SK-N-SH treated with all-trans-retinoic acid at 6 μM for 48 hours (cell line): ENCODE results near the gene ASPDH.

Source experiments
- ATAC-seq: fragments of 200-7000 bp; cut with Tn5 transposase; 3 replicates; pipeline ENCODE4 v1.9.1; 2020; ENCODE audit warnings: mild to moderate bottlenecking, moderate library complexity
- ARNTL ChIP-seq: fragments of 450-650 bp; formaldehyde crosslinking; IDR thresholded peaks from 2 replicates; pipeline ENCODE4 v1.5.0; 2020; ENCODE audit warnings: low read depth, mild to moderate bottlenecking, moderate library complexity, borderline replicate concordance
- BACH2 ChIP-seq: fragments of 250-450 bp; sonication (Bioruptor Pico); IDR thresholded peaks from 2 replicates; pipeline ENCODE4 v1.9.0; 2021; ENCODE audit warnings: mild to moderate bottlenecking, borderline replicate concordance
- CREB5 ChIP-seq: fragments of 250-450 bp; sonication (Bioruptor Pico); IDR thresholded peaks from 2 replicates; pipeline ENCODE4 v1.5.1; 2020; ENCODE audit warnings: low read depth, mild to moderate bottlenecking, moderate library complexity
- ESRRG ChIP-seq: fragments of 250-450 bp; sonication (Bioruptor Pico); IDR thresholded peaks from 2 replicates; pipeline ENCODE4 v1.6.1; 2021; ENCODE audit warnings: mild to moderate bottlenecking
- GLIS3 ChIP-seq: fragments of 250-450 bp; sonication (Bioruptor Pico); IDR thresholded peaks from 2 replicates; pipeline ENCODE4 v1.5.0; 2020; ENCODE audit warnings: mild to moderate bottlenecking, moderate library complexity
- ISL1 ChIP-seq: fragments of 250-450 bp; sonication (Bioruptor Pico); IDR thresholded peaks from 2 replicates; pipeline ENCODE4 v2.1.2; 2022; ENCODE audit warnings: mild to moderate bottlenecking, moderate library complexity
- OSR1 ChIP-seq: fragments of 250-450 bp; sonication (Bioruptor Pico); IDR thresholded peaks from 2 replicates; pipeline ENCODE4 v1.8.0; 2022; ENCODE audit warnings: moderate library complexity, mild to moderate bottlenecking, inconsistent platforms
- PATZ1 ChIP-seq: fragments of 250-450 bp; sonication (Bioruptor Pico); IDR thresholded peaks from 2 replicates; pipeline ENCODE4 v1.8.0; 2020; ENCODE audit warnings: mild to moderate bottlenecking, moderate library complexity, borderline replicate concordance
- RARB ChIP-seq: fragments of 250-450 bp; sonication (Bioruptor Pico); IDR thresholded peaks from 2 replicates; pipeline ENCODE4 v1.8.0; 2021; ENCODE audit warnings: mild to moderate bottlenecking, moderate library complexity
- SNAI2 ChIP-seq: fragments of 250-450 bp; sonication (Bioruptor Pico); IDR thresholded peaks from 2 replicates; pipeline ENCODE4 v1.5.0; 2020; ENCODE audit warnings: mild to moderate bottlenecking, moderate library complexity
- TOX ChIP-seq: fragments of 250-450 bp; sonication (Bioruptor Pico); IDR thresholded peaks from 2 replicates; pipeline ENCODE4 v1.8.0; 2021; ENCODE audit warnings: mild to moderate bottlenecking, moderate library complexity, borderline replicate concordance
- TSHZ2 ChIP-seq: fragments of 250-450 bp; sonication (Bioruptor Pico); IDR thresholded peaks from 2 replicates; pipeline ENCODE4 v1.5.0; 2020; ENCODE audit warnings: mild to moderate bottlenecking, moderate library complexity
- ZC3H10 ChIP-seq: fragments of 250-450 bp; sonication (Bioruptor Pico); IDR thresholded peaks from 2 replicates; pipeline ENCODE4 v1.5.1; 2021; ENCODE audit warnings: mild to moderate bottlenecking, moderate library complexity
- ZFP3 ChIP-seq: fragments of 250-450 bp; sonication (Bioruptor Pico); IDR thresholded peaks from 2 replicates; pipeline ENCODE4 v1.5.0; 2020; ENCODE audit warnings: mild to moderate bottlenecking, moderate library complexity
- ZFP30 ChIP-seq: fragments of 450-650 bp; formaldehyde crosslinking; IDR thresholded peaks from 2 replicates; pipeline ENCODE4 v1.5.0; 2022; ENCODE audit warnings: mild to moderate bottlenecking, moderate library complexity
- ZNF565 ChIP-seq: fragments of 450-650 bp; formaldehyde crosslinking; conservative IDR thresholded peaks from 2 replicates; pipeline ENCODE4 v1.5.0; 2020; ENCODE audit warnings: low read depth, mild to moderate bottlenecking, moderate library complexity
- ZNF70 ChIP-seq: fragments of 450-650 bp; formaldehyde crosslinking; IDR thresholded peaks from 2 replicates; pipeline ENCODE4 v1.5.0; 2020; ENCODE audit warnings: mild to moderate bottlenecking, moderate library complexity
- ZNF8 ChIP-seq: fragments of 450-650 bp; formaldehyde crosslinking; IDR thresholded peaks from 2 replicates; pipeline ENCODE4 v1.5.0; 2020; ENCODE audit warnings: mild to moderate bottlenecking, moderate library complexity
- TF ChIP-seq, protein P1 (sequence below): fragments of 250-450 bp; sonication (Bioruptor Pico); IDR thresholded peaks from 2 replicates; pipeline ENCODE4 v1.5.1; 2021; ENCODE audit warnings: mild to moderate bottlenecking, moderate library complexity
- TF ChIP-seq, protein P2 (sequence below): fragments of 250-450 bp; sonication (Bioruptor Pico); IDR thresholded peaks from 2 replicates; pipeline ENCODE4 v1.8.0; 2021; ENCODE audit warnings: low read depth, mild to moderate bottlenecking, moderate library complexity, borderline replicate concordance

ASPDH gene

DNA sequence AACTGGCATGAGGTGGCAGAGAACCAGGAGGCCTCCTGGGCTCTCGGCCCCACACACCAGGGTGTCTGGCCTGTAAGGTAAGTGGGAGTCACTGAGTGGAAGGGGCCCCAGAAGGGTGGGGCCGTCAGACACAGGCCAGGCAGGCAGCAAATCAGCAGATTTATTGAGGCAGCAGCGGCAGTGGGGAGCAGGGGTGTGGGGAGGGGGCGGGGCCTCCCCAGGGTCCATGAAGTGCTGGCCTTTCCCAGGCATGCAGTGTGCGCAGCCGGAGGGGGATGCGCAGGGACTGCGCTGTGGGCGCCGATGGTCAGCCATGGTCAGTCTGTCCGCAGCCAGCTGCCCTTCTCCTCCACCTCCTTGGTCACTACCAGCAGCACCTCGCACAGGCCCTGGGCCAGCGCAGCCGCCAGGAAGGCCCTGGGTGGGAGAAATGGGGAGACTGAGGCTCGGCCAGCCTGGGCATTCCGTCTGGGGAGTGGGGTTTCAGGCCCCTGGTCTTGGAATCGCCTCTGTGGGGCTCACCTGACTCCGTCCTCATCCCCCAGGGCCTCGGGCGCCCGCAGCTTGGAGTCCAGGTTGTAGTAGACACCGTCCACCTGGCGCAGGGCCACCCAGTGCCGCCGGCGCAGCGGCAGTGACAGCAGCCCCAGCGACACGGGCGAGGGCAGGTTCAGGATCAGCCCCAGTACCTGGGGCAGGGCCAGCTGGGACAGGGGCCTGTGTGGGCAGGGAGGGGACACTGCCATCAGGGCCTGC is 7.7 kb downstream of the ASPDH start (continued):
- no peak for TF ChIP-seq ZNF8
- no peak for TF ChIP-seq OSR1 (CRISPR knock-in tag)
- TF ChIP-seq, protein P1, sequence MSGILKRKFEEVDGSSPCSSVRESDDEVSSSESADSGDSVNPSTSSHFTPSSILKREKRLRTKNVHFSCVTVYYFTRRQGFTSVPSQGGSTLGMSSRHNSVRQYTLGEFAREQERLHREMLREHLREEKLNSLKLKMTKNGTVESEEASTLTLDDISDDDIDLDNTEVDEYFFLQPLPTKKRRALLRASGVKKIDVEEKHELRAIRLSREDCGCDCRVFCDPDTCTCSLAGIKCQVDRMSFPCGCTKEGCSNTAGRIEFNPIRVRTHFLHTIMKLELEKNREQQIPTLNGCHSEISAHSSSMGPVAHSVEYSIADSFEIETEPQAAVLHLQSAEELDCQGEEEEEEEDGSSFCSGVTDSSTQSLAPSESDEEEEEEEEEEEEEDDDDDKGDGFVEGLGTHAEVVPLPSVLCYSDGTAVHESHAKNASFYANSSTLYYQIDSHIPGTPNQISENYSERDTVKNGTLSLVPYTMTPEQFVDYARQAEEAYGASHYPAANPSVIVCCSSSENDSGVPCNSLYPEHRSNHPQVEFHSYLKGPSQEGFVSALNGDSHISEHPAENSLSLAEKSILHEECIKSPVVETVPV (CRISPR knock-in tag), result no peak
- TF ChIP-seq ZNF70, result no peak

DNA sequence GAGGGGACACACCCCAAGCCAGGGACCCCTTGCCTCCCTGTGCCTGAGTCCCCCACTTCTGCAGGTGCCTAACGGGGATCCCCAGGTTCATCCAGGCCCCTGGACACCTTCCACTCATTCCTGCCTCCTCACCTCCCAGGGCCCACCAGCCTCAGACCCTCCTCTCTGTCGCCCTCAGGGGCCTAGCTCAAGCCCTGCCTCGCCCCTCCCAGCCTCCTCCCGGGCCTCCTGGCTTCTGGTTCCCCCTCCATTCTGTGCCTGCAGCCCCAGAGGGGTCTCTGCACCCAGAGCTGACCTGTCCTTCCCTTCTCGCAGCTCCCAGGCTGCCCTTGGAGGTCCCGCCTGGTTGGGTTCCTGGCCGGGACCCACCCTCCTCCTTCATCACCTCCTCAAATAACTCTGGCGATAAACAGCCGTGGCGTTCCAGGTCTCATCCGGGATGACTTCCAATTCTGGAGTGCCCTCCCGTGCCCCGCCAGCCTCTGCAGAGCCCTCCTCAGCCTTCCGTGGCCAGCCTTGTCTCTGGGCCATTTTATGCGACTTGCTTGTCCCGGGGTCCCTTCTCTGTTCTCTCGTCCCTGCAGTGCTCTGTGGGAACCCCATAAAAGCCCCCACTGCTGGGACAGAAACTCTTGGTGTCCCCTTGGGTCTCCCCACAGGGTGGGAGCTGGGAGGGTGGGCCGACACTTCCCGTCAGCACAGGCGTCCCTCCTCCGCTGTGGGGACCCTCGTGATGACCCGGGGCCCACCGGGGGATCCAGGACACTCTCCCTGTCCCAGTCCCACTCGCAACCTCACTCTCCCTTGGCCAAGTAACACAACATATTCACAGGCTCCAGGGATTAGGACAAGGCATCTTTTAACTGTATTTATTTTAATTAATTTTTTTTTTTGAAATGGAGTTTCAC is 11.9 kb downstream of the ASPDH start:
- TF ChIP-seq ARNTL (CRISPR knock-in tag) (no peak), ZNF565 (CRISPR knock-in tag) (no peak), BACH2 (no peak), ESRRG (CRISPR knock-in tag) (no peak), ZFP30 (CRISPR knock-in tag) (no peak), ZC3H10 (CRISPR knock-in tag) (no peak), RARB (no peak), ISL1 (no peak), ZNF8 (no peak), CREB5 (CRISPR knock-in tag) (no peak), ZNF70 (no peak), ZFP3 (no peak), PATZ1 (CRISPR knock-in tag) (no peak), TSHZ2 (CRISPR knock-in tag) (no peak), SNAI2 (CRISPR knock-in tag) (no peak), GLIS3 (CRISPR knock-in tag) (no peak), OSR1 (CRISPR knock-in tag) (no peak), TOX (CRISPR knock-in tag) (no peak)
- TF ChIP-seq, protein P2, sequence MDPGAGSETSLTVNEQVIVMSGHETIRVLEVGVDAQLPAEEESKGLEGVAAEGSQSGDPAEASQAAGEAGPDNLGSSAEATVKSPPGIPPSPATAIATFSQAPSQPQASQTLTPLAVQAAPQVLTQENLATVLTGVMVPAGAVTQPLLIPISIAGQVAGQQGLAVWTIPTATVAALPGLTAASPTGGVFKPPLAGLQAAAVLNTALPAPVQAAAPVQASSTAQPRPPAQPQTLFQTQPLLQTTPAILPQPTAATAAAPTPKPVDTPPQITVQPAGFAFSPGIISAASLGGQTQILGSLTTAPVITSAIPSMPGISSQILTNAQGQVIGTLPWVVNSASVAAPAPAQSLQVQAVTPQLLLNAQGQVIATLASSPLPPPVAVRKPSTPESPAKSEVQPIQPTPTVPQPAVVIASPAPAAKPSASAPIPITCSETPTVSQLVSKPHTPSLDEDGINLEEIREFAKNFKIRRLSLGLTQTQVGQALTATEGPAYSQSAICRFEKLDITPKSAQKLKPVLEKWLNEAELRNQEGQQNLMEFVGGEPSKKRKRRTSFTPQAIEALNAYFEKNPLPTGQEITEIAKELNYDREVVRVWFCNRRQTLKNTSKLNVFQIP (CRISPR knock-in tag), result no peak
- TF ChIP-seq, protein P1 (CRISPR knock-in tag), result no peak
- ATAC-seq, result no peak
